IMR-90 (cell line): ENCODE data around the gene MGAT5.

Source experiments
- FOS ChIP-seq: fragments of 150-350 bp; IDR thresholded peaks from 2 replicates; pipeline ENCODE4 v1.6.1; 2016; ENCODE audit warnings: low read depth, low read length
- MAFK ChIP-seq: IDR thresholded peaks from 2 replicates; pipeline ENCODE4 v1.6.1; 2012; ENCODE audit warnings: low read depth, low read length, improper control_type of control experiment
- MXI1 ChIP-seq: IDR thresholded peaks from 2 replicates; pipeline ENCODE4 v1.6.1; 2012; ENCODE audit warnings: low read depth, mild to moderate bottlenecking, low read length, moderate library complexity, borderline replicate concordance
- POLR2A ChIP-seq: IDR thresholded peaks from 2 replicates; pipeline ENCODE4 v1.6.1; 2012; ENCODE audit warnings: mild to moderate bottlenecking, low read depth, low read length
- RAD21 ChIP-seq: IDR thresholded peaks from 2 replicates; pipeline ENCODE4 v1.6.1; 2012; ENCODE audit warnings: low read length, improper control_type of control experiment
- RFX5 ChIP-seq: IDR thresholded peaks from 2 replicates; pipeline ENCODE4 v1.8.0; 2012; ENCODE audit warnings: low read depth, mild to moderate bottlenecking, low read length, moderate library complexity
- SMC3 ChIP-seq: fragments of 150-350 bp; IDR thresholded peaks from 2 replicates; pipeline ENCODE4 v1.6.1; 2016; ENCODE audit warnings: low read depth, mild to moderate bottlenecking, antibody characterized with exemption, low read length, moderate library complexity
- TF ChIP-seq, protein P1 (sequence below): conservative IDR thresholded peaks from 2 replicates; pipeline ENCODE4 v1.5.1; 2012; ENCODE audit warnings: mild to moderate bottlenecking, low read depth, low read length, improper control_type of control experiment
- TF ChIP-seq, protein P2 (sequence below): fragments of 150-350 bp; IDR thresholded peaks from 2 replicates; pipeline ENCODE4 v1.6.1; 2017; ENCODE audit warnings: mild to moderate bottlenecking, antibody characterized with exemption, low read length, low read depth

DNA sequence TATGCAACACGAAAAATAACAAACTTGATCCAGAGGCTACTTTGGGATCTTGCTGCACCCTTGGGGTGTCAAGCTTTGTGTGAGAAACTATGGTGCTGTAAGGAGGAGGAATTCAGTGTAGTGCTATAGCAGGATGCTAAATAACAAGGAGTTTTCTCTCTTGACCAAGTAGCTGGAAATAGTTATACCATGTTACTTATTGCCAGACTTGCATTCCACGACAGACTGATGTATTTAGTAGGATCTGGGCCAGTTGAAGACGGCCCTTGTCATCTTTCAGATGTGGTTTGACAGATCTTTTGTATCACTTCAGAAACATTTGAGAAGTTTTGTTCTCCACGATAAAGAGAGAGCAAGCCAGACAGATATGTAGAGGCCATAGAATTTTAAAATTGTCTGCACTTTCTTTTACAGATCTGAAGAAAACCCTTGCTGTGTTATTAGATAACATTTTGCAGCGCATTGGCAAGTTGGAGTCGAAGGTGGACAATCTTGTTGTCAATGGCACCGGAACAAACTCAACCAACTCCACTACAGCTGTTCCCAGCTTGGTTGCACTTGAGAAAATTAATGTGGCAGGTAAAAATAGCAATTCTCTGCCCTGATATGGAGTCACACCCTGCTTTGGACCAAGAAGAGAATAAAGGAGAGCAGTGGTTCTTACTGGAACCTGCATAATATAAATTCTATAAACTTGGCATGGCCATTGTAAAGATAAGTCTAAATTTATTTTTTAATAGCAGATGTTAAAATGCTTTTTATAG is 16.3 kb downstream of the MGAT5 start:
- TF ChIP-seq, protein P1, sequence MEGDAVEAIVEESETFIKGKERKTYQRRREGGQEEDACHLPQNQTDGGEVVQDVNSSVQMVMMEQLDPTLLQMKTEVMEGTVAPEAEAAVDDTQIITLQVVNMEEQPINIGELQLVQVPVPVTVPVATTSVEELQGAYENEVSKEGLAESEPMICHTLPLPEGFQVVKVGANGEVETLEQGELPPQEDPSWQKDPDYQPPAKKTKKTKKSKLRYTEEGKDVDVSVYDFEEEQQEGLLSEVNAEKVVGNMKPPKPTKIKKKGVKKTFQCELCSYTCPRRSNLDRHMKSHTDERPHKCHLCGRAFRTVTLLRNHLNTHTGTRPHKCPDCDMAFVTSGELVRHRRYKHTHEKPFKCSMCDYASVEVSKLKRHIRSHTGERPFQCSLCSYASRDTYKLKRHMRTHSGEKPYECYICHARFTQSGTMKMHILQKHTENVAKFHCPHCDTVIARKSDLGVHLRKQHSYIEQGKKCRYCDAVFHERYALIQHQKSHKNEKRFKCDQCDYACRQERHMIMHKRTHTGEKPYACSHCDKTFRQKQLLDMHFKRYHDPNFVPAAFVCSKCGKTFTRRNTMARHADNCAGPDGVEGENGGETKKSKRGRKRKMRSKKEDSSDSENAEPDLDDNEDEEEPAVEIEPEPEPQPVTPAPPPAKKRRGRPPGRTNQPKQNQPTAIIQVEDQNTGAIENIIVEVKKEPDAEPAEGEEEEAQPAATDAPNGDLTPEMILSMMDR: no peak
- no peak for TF ChIP-seq POLR2A
- TF ChIP-seq SMC3: no peak
- TF ChIP-seq RAD21: no peak
- no peak for TF ChIP-seq MAFK
- TF ChIP-seq, protein P2, sequence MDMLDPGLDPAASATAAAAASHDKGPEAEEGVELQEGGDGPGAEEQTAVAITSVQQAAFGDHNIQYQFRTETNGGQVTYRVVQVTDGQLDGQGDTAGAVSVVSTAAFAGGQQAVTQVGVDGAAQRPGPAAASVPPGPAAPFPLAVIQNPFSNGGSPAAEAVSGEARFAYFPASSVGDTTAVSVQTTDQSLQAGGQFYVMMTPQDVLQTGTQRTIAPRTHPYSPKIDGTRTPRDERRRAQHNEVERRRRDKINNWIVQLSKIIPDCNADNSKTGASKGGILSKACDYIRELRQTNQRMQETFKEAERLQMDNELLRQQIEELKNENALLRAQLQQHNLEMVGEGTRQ: no peak
- no peak for TF ChIP-seq RFX5
- TF ChIP-seq MXI1: no peak
- no peak for TF ChIP-seq FOS
